Vagina (tissue), 2 donors: ENCODE measurements around the gene TRIM13. TPM values are rescaled to one million over a fixed set of nuclear protein-coding genes. Genes with fewer than 3 reads are reported as not detected.

Experiments used
- DNase-seq, 2 donors: peaks; one replicate each; pipeline ENCODE4 v3.0.0-alpha.2; 2017; ENCODE audit errors: extremely low spot score in 2 of 2
- H3K27ac ChIP-seq: fragments of 200-600 bp; sonication (generic); one replicate; pipeline ENCODE4 v1.5.1; 2019
- H3K27me3 ChIP-seq: fragments of 200-600 bp; sonication (generic); one replicate; pipeline ENCODE4 v1.5.1; 2019
- H3K36me3 ChIP-seq, 2 donors: fragments of 200-600 bp; sonication (generic); one replicate each; pipeline ENCODE4 v1.5.1; 2017 to 2019
- H3K4me1 ChIP-seq: fragments of 200-600 bp; sonication (generic); one replicate; pipeline ENCODE4 v1.5.1; 2019
- H3K4me3 ChIP-seq, 2 donors: fragments of 200-600 bp; sonication (generic); 1 replicate in 1 of 2; 2 replicates in 1 of 2; pipeline ENCODE4 v1.5.1; 2016 to 2019
- H3K9me3 ChIP-seq: fragments of 200-600 bp; sonication (generic); one replicate; pipeline ENCODE4 v1.5.1; 2019
- POLR2A ChIP-seq, 2 donors: fragments of 450-650 bp; IDR thresholded peaks; one replicate each; pipeline ENCODE4 v1.6.1; 2017; ENCODE audit warnings: antibody characterized with exemption in 2 of 2, mild to moderate bottlenecking in 2 of 2, moderate library complexity in 2 of 2
- POLR2AphosphoS5 ChIP-seq, 2 donors: sonication (generic); formaldehyde crosslinking; IDR thresholded peaks; one replicate each; pipeline ENCODE4 v1.9.0; 2017; ENCODE audit warnings: antibody characterized with exemption in 2 of 2, mild to moderate bottlenecking in 2 of 2, low read depth in 1 of 2; ENCODE audit not compliant: insufficient read depth in 1 of 2
- intact Hi-C: fragments of 100-400 bp; cut with DNase I; formaldehyde crosslinking; loops from one replicate; pipeline ENCODE4 v1.15.1; 2023
- total RNA-seq: library from RNA; depleted of rRNA; stranded (reverse); fragments of >200 nt; gene quantifications from one replicate; pipeline ENCODE4 v1.2.3, GENCODE V29; 2016
- TF ChIP-seq, protein P1 (sequence below), 3 experiments: fragments of 450-650 bp in 2 of 3; fragments of 200-600 bp in 1 of 3; sonication (generic) in 1 of 3; IDR thresholded peaks; one replicate each; pipeline ENCODE4 v1.5.1; 2017 to 2019; ENCODE audit warnings: antibody characterized with exemption in 3 of 3, mild to moderate bottlenecking in 2 of 3, moderate library complexity in 2 of 3

Gene TRIM13
- total RNA-seq, 1 donor from 2014 or later: 12.3 TPM

DNA sequence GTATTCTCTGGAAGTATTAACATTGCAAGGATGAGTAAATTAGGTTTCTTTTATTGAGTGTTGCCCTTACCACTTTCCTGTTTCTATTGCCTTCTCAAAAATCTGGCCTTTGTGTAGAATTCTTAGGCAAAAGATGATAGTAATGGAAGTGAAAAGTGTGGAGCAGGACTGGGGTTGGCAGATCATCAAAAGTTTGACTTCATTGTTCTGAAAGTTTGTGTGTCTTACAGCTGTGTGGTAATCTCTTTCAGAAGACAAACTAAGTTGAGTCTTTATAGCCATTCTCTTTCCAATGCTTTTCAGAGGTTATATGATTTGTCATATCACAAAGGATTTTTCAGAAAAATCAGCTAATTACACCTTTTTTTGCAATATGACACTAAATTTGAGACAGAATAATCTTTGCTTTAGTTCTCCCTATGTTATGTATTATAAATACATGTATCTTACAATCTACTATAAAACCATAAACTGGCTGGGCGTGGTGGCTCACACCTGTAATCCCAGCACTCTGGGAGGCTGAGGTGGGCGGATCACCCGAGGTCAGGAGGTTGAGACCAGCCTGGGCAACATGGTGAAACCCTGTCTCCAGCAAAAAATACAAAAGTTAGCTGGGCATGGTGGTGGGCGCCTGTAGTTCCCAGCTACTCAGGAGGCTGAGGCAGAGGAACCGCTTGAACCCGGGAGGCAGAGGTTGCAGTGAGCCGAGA is 9.7 kb downstream of the TRIM13 start:
- TF ChIP-seq POLR2AphosphoS5 (IDR thresholded peaks at IDR 0.05; ENCODE audit: insufficient read depth in 1 of 2, low read depth in 1 of 2) (no peak), POLR2A (IDR thresholded peaks at IDR 0.05) (no peak)
- TF ChIP-seq, protein P1, sequence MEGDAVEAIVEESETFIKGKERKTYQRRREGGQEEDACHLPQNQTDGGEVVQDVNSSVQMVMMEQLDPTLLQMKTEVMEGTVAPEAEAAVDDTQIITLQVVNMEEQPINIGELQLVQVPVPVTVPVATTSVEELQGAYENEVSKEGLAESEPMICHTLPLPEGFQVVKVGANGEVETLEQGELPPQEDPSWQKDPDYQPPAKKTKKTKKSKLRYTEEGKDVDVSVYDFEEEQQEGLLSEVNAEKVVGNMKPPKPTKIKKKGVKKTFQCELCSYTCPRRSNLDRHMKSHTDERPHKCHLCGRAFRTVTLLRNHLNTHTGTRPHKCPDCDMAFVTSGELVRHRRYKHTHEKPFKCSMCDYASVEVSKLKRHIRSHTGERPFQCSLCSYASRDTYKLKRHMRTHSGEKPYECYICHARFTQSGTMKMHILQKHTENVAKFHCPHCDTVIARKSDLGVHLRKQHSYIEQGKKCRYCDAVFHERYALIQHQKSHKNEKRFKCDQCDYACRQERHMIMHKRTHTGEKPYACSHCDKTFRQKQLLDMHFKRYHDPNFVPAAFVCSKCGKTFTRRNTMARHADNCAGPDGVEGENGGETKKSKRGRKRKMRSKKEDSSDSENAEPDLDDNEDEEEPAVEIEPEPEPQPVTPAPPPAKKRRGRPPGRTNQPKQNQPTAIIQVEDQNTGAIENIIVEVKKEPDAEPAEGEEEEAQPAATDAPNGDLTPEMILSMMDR (IDR thresholded peaks at IDR 0.05): no peak
- H3K4me3 ChIP-seq: no peak overlapping the region
- H3K27ac ChIP-seq: no peak overlapping the region
- intact Hi-C loops: no loop called here
- no peaks in the 10 kb centered on the region for H3K9me3 ChIP-seq
- no peaks in the 10 kb centered on the region for H3K27me3 ChIP-seq
- peaks cover 27% of the 10 kb centered on the region for H3K4me1 ChIP-seq
- H3K36me3 ChIP-seq: peaks cover 0 to 18% of the 10 kb centered on the region in 2 donors
- no peak for DNase-seq

GRCh38 chr13:50011461-50011860 is 14.6 kb downstream of the TRIM13 start:
- H3K4me1 ChIP-seq: no peaks in the 10 kb centered on the region
- intact Hi-C loops: no loop called here

DNA sequence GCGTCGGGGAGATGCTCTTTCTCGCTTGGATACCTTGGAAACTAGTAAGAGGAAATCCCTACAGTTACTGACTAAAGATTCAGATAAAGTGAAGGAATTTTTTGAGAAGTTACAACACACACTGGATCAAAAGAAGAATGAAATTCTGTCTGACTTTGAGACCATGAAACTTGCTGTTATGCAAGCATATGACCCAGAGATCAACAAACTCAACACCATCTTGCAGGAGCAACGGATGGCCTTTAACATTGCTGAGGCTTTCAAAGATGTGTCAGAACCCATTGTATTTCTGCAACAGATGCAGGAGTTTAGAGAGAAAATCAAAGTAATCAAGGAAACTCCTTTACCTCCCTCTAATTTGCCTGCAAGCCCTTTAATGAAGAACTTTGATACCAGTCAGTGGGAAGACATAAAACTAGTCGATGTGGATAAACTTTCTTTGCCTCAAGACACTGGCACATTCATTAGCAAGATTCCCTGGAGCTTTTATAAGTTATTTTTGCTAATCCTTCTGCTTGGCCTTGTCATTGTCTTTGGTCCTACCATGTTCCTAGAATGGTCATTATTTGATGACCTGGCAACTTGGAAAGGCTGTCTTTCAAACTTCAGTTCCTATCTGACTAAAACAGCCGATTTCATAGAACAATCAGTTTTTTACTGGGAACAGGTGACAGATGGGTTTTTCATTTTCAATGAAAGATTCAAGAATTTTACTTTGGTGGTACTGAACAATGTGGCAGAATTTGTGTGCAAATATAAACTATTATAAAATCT is 15.7 kb downstream of the TRIM13 start:
- DNase-seq: no peak
- TF ChIP-seq, protein P1 (IDR thresholded peaks at IDR 0.05): no peak
- Histone ChIP-seq H3K4me3 (no peak overlapping the region), H3K27ac (no peak overlapping the region), H3K36me3 (peaks cover 0 to 22% of the 10 kb centered on the region in 2 donors), H3K4me1 (peaks cover 6% of the 10 kb centered on the region), H3K9me3 (no peaks in the 10 kb centered on the region), H3K27me3 (no peaks in the 10 kb centered on the region)
- intact Hi-C loops: no loop called here

More at GRCh38 chr13:50011461-50011860, 14.6 kb downstream of the TRIM13 start:
- no peak for DNase-seq
- TF ChIP-seq POLR2AphosphoS5 (IDR thresholded peaks at IDR 0.05; ENCODE audit: insufficient read depth in 1 of 2, low read depth in 1 of 2) (no peak), POLR2A (IDR thresholded peaks at IDR 0.05) (no peak)
- TF ChIP-seq, protein P1 (IDR thresholded peaks at IDR 0.05): no peak
- Histone ChIP-seq H3K36me3 (peaks cover 0 to 22% of the 10 kb centered on the region in 2 donors), H3K27me3 (no peaks in the 10 kb centered on the region), H3K9me3 (no peaks in the 10 kb centered on the region), H3K27ac (no peak overlapping the region), H3K4me3 (no peak overlapping the region)

- intact Hi-C loops: no loop called here
- Histone ChIP-seq H3K4me1 (peaks cover 8% of the 10 kb centered on the region), H3K36me3 (peaks cover 0 to 22% of the 10 kb centered on the region in 2 donors), H3K27ac (no peak overlapping the region), H3K9me3 (no peaks in the 10 kb centered on the region), H3K27me3 (no peaks in the 10 kb centered on the region), H3K4me3 (no peak overlapping the region)
- DNase-seq: no peak
- TF ChIP-seq, protein P1 (IDR thresholded peaks at IDR 0.05): no peak
- TF ChIP-seq POLR2AphosphoS5 (IDR thresholded peaks at IDR 0.05; ENCODE audit: insufficient read depth in 1 of 2, low read depth in 1 of 2): no peak
Observed at GRCh38 chr13:50014386-50014785, 17.5 kb downstream of the TRIM13 start.

- no peak for TF ChIP-seq POLR2AphosphoS5 (IDR thresholded peaks at IDR 0.05; ENCODE audit: insufficient read depth in 1 of 2, low read depth in 1 of 2)
- no peak for TF ChIP-seq POLR2A (IDR thresholded peaks at IDR 0.05)
- TF ChIP-seq, protein P1 (IDR thresholded peaks at IDR 0.05): no peak
- intact Hi-C loops: no loop called here
- Histone ChIP-seq H3K27me3 (no peaks in the 10 kb centered on the region), H3K9me3 (no peaks in the 10 kb centered on the region), H3K27ac (no peak within 1 kb of the TSS), H3K4me1 (peaks cover 8% of the 10 kb centered on the region), H3K4me3 (no peak within 1 kb of the TSS), H3K36me3 (peaks cover 0 to 18% of the 10 kb centered on the region in 2 donors)
- no peak for DNase-seq
Observed at GRCh38 chr13:50015258-50015657, 18.4 kb downstream of the TRIM13 start, which contains the start of gene KCNRG. Gene KCNRG (plus strand): TSS chr13:50015444. CDS start chr13:50015494, 50 bp downstream.
